DMS153 treated with DMSO at 0.1 percent for 48 hours (cell line): ENCODE data around the gene BSN.
"Not testable (repeated sequence)": the region's sequence is repeated elsewhere in the genome, so short reads cannot be mapped to it uniquely, and the experiment has no call there.

Source experiments
- DNase-seq: peaks from one replicate; lab custom pipeline; 2025; ENCODE audit not compliant: unreplicated experiment; lab: John Stamatoyannopoulos, UW

The BSN gene

GRCh38 chr3:49689046-49689907, 135.0 kb downstream of the BSN start, which contains the start of the genes MST1 and RNF123:
Gene MST1 (minus strand): TSS chr3:49689474. CDS start chr3:49688691, 783 bp downstream.
Gene RNF123 (plus strand): TSS chr3:49689557. CDS start chr3:49691166, 1,609 bp downstream.
- no peak for DNase-seq

DNA sequence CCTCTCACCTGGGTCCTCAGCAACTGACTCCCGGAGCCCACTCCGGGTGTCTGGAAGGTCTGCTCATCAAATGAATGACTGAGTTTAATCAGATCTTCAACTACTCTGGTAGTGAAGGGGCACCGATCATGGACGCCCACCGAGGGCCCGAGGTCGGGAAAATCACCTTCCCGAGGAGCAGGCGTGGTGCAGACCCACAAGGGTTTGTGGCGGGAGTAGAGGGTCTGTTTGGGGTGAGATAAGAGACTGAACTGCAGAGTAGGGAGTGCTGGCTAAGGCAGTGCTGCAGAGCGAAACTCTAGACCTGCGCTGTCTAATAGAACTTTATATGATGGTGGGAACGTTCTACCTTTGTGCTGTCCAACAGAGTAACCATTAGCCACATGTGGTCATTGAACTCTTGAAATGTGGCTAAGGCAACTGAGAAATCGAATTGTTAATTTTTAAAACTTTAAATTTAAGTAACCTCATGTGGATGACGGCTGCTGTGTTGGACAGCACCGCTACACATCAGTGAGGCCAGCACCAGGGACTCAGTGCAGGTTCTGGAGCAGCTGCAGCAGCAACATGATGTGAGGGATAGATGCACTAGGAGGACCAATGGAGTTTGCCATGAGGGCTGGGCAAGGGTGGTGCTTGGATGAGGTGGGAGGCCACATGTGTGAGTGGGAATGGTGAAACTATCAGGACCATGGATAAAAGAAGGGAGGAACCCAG, 135.8 kb downstream of the BSN start:
- DNase-seq, result not testable (repeated sequence)

DNA sequence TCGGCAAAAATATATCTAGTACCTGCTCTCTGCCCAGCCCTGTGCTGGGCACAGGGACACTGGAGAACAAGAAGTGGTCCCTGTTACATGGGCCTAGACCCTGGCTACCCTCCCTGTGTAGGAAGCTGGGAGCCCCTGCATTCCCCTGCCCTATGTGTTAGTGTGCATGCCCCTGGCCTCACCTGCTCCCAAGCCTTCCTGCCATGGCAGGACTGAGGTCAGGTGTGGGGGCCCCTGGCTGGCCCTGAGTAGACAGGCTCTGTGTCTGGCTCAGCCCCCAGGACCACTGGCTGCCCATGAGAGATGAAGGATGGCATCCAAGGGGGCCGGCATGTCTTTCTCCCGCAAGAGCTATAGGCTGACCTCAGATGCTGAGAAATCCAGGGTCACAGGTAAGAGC, 136.6 kb downstream of the BSN start:
- DNase-seq, result not testable (repeated sequence)

GRCh38 chr3:49691481-49691880, 137.2 kb downstream of the BSN start:
- not testable (repeated sequence) for DNase-seq

GRCh38 chr3:49694409-49695070, 140.3 kb downstream of the BSN start:
- DNase-seq, result not testable (repeated sequence)

DNA sequence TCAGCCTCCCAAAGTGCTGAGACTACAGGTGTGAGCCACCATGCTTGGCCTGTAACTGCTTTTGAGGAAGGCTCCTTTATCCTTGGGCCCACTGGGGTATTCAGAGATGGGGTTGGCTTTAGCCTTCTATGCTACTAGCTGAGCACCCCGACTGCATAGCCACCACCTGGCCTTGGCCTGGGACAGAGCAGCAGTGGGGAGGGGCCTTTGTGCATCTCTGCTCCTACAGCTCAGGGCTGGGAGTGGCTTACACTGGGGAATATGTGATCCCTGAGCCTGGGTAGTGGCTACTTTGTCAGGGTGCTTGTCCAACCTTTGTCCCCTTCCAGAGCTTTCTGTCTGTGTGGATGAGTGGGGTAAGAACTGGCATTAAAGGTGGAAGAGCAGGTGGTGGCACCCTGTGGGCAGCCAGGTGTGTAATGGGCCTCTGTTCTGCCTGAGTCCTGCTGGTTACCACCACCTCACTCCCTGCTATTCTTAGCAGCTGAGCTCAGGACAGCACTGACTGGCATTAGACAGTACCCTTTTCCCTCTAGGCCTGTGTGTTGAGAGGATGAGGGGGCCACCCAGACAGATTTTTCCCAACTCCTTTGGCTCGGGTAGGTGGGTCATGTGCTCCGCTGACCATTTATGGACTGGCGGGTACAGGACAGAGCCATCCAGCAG, 141.2 kb downstream of the BSN start:
- not testable (repeated sequence) for DNase-seq

- no peak for DNase-seq
These were observed 145.2 kb downstream of the BSN start for GRCh38 chr3:49699281-49699979.

DNA sequence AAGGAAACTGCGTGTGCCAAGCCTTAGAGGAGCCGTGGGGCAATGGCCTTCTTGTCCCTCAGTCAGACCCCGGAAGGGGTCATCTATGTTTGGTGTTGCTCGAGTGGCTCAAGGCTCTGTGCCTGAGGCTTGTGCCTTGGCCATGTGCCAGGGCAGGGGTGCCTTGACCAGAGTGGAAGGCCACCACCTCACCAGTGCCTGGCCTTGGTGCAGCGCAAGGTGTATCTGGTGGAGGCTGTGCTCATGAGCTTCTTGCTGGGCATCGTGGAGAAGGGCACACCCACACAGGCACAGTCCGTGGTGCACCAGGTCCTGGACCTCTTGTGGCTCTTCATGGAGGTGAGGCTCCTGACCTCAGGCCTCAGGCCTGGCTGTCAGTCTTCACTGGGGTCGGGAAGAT, 145.7 kb downstream of the BSN start:
- DNase-seq, result no peak

DNA sequence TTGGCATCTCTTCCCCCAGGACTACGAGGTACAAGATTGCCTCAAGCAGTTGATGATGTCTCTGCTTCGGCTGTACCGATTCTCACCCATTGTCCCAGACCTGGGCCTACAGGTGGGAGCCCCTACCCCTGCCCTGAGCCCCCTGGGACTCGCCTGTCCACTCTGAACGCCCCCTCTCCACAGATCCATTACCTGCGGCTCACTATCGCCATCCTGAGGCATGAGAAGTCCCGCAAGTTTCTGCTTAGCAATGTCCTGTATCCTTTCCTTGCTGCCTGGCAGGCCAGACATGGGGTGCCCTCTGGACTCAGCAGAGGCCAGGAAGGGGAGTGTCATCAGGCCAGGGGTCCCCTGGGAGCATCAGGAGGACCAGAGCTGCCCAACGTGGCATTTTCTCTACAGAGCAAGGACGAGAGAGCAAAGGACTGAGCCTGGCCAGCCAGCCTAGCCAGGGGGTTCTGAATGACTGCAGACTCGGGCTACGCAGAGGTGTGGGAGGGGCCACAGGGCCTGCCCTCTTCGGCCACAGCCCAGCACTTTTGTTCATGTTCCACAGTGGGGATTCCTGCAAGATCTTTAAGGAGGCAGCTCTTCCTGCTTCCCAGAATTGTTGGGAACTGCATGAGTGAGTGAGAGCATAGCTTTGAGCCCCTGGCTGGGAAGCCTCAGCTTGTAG, 146.3 kb downstream of the BSN start:
- DNase-seq, result no peak

GRCh38 chr3:49701388-49702077, 147.3 kb downstream of the BSN start:
- DNase-seq, result no peak

DNA sequence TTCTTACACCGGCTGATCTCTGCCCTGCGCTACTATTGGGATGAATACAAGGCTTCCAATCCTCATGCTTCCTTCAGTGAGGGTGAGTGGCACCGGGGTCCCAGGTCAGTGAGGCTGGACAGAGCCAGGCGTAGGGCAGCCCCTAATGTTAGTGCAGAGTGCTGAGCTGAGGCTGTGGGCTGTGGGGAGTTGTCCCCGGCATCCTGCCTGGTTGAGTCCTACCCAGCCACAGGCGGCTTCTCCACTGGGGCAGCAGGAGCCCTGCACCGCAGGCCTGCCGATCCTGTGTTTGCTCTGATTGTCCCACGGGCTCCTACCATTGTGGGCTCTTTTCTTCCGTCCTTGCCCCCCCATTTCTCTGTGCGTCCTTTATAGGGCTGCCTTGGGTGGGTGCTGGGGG, 148.4 kb downstream of the BSN start:
- no peak for DNase-seq

DNA sequence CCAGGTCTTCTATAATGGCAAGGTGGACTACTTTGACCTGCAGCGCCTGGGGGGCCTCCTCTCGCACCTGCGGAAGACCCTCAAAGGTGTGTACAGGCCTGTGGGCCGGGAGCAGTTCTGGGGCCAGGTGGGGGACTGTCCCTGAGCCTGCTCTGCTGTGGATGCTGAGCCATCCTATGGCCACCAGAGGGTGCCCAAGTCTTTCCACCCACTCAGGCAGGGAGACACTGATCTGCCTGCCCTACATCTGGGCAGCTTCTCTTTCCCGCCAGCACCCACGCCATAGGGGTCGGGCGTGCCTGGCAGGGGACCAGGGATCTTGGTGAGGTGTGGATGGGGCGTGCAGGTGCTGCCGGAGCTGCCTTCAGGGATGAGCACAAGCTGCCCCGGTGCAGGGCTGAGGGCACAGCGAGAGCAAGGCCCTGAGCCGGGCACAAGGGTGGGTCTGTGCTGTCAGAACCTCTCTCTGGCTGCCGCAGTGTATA, 149.2 kb downstream of the BSN start:
- peak; percentile 1 for DNase-seq

GRCh38 chr3:49703956-49704355, 149.7 kb downstream of the BSN start:
- no peak for DNase-seq

- DNase-seq, result no peak
These were observed 150.4 kb downstream of the BSN start for GRCh38 chr3:49704629-49705028.

DNA sequence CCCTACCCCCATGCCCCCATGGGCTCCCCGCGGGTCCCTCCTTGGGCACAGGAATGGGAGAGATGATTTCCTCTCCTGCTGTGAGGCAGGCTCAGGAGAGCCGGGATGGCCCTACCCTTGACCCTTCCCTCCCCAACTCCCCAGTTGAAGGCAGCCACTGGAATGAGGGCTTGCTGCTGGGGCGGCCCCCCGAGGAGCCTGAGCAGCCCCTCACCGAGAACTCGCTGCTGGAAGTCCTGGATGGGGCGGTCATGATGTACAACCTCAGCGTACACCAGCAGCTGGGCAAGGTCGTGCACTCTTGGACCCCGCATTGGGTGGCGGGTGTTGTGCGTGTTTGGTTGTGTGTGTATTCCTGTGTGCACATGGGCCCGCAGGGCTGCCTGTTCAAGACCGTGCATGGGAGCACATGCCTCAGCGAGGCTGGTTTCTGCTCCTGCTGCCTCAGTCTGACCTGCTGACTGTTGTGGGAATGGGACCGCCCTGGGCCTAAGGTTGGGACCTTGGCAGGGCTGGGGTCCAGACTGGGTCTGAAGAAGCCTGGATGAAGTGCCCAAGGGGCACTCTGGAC, 151.2 kb downstream of the BSN start:
- DNase-seq, result no peak

GRCh38 chr3:49706456-49707112, 152.3 kb downstream of the BSN start:
- no peak for DNase-seq

- DNase-seq, result no peak
These were observed 152.8 kb downstream of the BSN start for GRCh38 chr3:49707113-49707480.

DNA sequence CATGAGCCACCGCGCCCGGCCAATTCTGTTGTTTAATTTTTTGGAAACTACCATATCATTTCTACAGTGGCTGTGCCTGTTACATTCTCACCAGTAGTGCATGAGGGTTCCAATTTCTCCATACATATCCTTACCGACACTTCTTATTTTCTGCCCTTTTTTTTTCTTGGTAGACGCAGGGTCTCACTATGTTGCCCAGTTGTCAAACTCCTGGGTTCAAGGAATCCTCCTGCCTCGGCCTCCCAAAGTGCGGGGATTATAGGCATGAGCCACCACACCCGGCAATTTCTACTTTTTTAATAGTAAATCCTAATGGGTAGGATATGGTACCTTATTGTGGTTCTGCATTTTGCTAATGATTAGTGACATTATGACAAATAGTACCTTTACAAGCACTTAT, 155.6 kb downstream of the BSN start:
- DNase-seq, result no peak
